Sigmoid colon (tissue), 4 donors: ENCODE measurements around the gene SH3RF2.

Source experiments
- CTCF ChIP-seq, 4 experiments: fragments of 450-650 bp in 3 of 4; fragments of 200-600 bp in 1 of 4; IDR thresholded peaks; one replicate each; pipeline ENCODE4 v1.5.1; 2016 to 2019; ENCODE audit warnings: antibody characterized with exemption in 4 of 4, mild to moderate bottlenecking in 3 of 4, moderate library complexity in 2 of 4
- POLR2AphosphoS5 ChIP-seq, 4 donors: sonication (generic); formaldehyde crosslinking; IDR thresholded peaks; one replicate each; pipeline ENCODE4 v1.6.1; 2017; ENCODE audit warnings: antibody characterized with exemption in 4 of 4

GRCh38 chr5:146034127-146034526, 97.7 kb downstream of the SH3RF2 start:
- TF ChIP-seq CTCF (IDR thresholded peaks at IDR 0.05) (no peak), POLR2AphosphoS5 (IDR thresholded peaks at IDR 0.05) (no peak)
